Thymus (tissue), 11 donors: ENCODE measurements around the gene FAM120B. TPM values are rescaled to one million over a fixed set of nuclear protein-coding genes. Genes with fewer than 3 reads are reported as not detected.
"Not testable (repeated sequence)": the region's sequence is repeated elsewhere in the genome, so short reads cannot be mapped to it uniquely, and the experiment has no call there.

Experiments
- DNase-seq, 9 donors: peaks; one replicate each; pipeline ENCODE4 v3.0.0-alpha.2; 2013; ENCODE audit warnings: low spot score in 9 of 9, low read depth in 6 of 9, missing footprints in 1 of 9
- H3K27ac ChIP-seq, 2 donors: one replicate each; pipeline ENCODE4 v1.5.1; 2013; ENCODE audit warnings: control low read depth in 1 of 2, low read depth in 1 of 2, low read length in 1 of 2, mild to moderate bottlenecking in 1 of 2, moderate library complexity in 1 of 2
- H3K27me3 ChIP-seq, 2 donors: one replicate each; pipeline ENCODE4 v1.5.1; 2013; ENCODE audit warnings: low read length in 1 of 2; ENCODE audit not compliant: control insufficient read depth in 2 of 2, insufficient read depth in 1 of 2
- H3K36me3 ChIP-seq, 2 donors: one replicate each; pipeline ENCODE4 v1.5.1; 2013; ENCODE audit warnings: low read length in 1 of 2, mild to moderate bottlenecking in 1 of 2, moderate library complexity in 1 of 2; ENCODE audit not compliant: control insufficient read depth in 2 of 2, insufficient read depth in 2 of 2
- H3K4me1 ChIP-seq, 2 donors: one replicate each; pipeline ENCODE4 v1.5.1; 2013; ENCODE audit warnings: low read length in 2 of 2; ENCODE audit not compliant: control insufficient read depth in 2 of 2, insufficient read depth in 2 of 2
- H3K4me3 ChIP-seq, 2 donors: one replicate each; pipeline ENCODE4 v1.5.1; 2013; ENCODE audit warnings: low read length in 2 of 2, control low read depth in 1 of 2, mild to moderate bottlenecking in 1 of 2
- H3K9me3 ChIP-seq, 2 donors: one replicate each; pipeline ENCODE4 v1.5.1; 2013; ENCODE audit warnings: low read length in 1 of 2, mild to moderate bottlenecking in 1 of 2; ENCODE audit not compliant: control insufficient read depth in 2 of 2, insufficient read depth in 1 of 2
- WGBS: extraction: QIAGEN DNeasy Blood & Tissue Kit; methylation state at CpG from one replicate; pipeline ENCODE4 v1.1.7; 2013; 5-methylcytosine and 5-hydroxymethylcytosine counted together
- polyA plus RNA-seq: library from polyadenylated mRNA; stranded (reverse); fragments of 200-250 nt; gene quantifications from one replicate; pipeline ENCODE4 v1.2.3, GENCODE V29; 2013
- total RNA-seq: library from RNA; stranded (reverse); fragments of 120-200 nt; gene quantifications from one replicate; pipeline ENCODE4 v1.2.4, GENCODE V29; 2013
- donor health status: healthy.

The FAM120B gene
- total and polyA plus RNA-seq, 2 donors: 12.1 to 13.6 TPM

DNA sequence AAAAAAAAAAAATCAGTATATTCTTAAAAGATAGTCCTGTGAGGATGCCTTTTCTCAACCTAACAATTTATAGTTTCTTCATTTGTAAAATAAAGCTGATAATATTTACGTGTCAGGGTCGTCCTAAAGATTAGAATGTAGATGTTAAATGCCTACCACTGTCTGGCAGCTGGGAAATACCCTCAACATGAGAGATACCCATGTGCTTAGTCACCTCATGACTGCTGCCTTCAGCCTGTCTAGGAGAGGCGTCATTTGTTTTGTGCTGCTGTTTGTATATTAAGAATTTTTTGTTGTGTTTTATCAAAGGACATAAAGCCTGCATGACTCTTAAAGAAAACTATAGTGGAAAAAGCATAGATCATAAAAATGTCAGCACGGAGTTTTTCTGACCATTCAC lies 9.5 kb downstream of the FAM120B start:
- Histone ChIP-seq H3K9me3 (no peaks in the 10 kb centered on the region), H3K27ac (no peak overlapping the region), H3K36me3 (peaks cover 12 to 29% of the 10 kb centered on the region in 2 donors), H3K4me1 (no peaks in the 10 kb centered on the region), H3K4me3 (no peak overlapping the region), H3K27me3 (no peaks in the 10 kb centered on the region)
- 97% methylated on average over 4 of the region's 4 CpGs for WGBS
- DNase-seq: no peak

DNA sequence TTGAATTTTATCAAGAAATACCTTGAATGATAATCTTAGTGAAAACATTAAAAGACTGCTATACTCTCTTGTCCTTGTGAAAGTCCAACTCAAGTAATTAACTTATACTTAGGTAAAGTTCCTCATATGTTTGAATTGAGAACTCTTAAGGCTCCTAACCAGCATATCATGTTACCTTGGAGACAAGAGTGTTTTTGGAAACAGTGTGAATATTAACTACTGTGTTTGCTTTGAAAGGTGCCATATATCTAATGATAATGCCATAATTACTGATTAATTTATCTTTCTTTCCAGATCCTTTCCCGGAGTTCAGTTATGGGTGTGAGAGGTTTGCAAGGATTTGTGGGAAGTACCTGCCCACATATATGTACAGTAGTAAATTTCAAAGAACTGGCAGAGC lies 10.5 kb downstream of the FAM120B start:
- no peaks in the 10 kb centered on the region for H3K9me3 ChIP-seq
- H3K36me3 ChIP-seq: peaks cover 12 to 29% of the 10 kb centered on the region in 2 donors
- DNase-seq: no peak
- H3K4me1 ChIP-seq: no peaks in the 10 kb centered on the region
- WGBS: 96% methylated on average over 1 of the region's 1 CpG
- no peak overlapping the region for H3K27ac ChIP-seq
- H3K4me3 ChIP-seq: no peak overlapping the region
- H3K27me3 ChIP-seq: no peaks in the 10 kb centered on the region

DNA sequence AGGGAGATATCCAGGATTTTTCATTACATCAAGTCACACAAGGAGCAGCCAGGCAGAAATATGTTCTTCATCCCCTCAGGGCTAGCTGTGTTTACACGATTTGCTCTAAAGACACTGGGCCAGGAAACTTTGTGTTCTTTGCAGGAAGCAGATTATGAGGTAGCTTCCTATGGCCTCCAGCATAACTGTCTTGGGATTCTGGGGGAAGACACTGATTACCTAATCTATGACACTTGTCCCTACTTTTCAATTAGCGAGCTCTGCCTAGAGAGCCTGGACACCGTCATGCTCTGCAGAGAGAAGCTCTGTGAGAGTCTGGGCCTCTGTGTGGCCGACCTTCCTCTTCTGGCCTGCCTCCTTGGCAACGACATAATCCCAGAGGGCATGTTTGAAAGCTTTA lies 11.2 kb downstream of the FAM120B start:
- 87% methylated on average over 5 of the region's 5 CpGs for WGBS
- no peak overlapping the region for H3K27ac ChIP-seq
- no peak for DNase-seq

DNA sequence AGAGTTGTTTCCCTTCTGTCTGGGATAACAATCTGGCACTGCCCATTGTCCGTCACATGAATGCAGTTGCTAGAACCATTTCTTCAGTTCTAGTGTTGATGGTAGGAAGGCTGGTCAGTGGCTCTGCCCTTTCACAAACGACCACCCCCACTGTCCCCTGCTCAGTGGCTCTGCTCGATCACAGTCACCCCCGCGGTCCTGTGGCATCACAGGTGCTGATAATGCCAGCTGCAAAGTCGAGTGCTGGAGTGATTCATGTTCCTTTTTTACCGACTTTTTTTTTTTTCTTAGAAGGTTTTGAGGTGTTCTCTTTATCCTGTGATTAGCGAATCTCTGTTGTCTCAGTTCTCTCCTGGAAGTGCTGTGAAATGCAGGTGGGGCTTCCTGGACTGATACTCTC lies 22.8 kb downstream of the FAM120B start:
- H3K27me3 ChIP-seq: no peaks in the 10 kb centered on the region
- DNase-seq: no peak
- 87% methylated on average over 8 of the region's 8 CpGs for WGBS
- H3K4me1 ChIP-seq: no peaks in the 10 kb centered on the region
- no peak overlapping the region for H3K4me3 ChIP-seq
- no peak overlapping the region for H3K27ac ChIP-seq
- H3K36me3 ChIP-seq: peaks cover 42 to 55% of the 10 kb centered on the region in 2 donors
- H3K9me3 ChIP-seq: no peaks in the 10 kb centered on the region

More for the DNA sequence above, 11.2 kb downstream of the FAM120B start:
- no peak overlapping the region for H3K4me3 ChIP-seq
- H3K9me3 ChIP-seq: no peaks in the 10 kb centered on the region
- H3K4me1 ChIP-seq: no peaks in the 10 kb centered on the region
- H3K36me3 ChIP-seq: peaks cover 12 to 30% of the 10 kb centered on the region in 2 donors
- H3K27me3 ChIP-seq: no peaks in the 10 kb centered on the region

DNA sequence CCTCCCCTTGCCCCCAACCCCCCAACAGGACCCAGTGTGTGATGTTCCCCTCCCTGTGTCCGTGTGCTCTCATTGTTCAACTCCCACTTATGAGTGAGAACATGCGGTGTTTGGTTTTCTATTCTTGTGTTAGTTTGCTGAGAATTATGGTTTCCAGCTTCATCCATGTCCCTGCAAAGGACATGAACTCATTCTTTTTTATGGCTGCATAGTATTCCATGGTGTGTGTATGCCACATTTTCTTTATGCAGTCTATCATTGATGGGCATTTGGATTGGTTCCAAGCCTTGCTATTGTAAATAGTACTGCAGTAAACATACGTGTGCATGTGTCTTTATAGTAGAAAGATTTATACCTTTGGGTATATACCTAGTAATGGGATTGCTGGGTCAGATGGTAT lies 28.6 kb downstream of the FAM120B start:
- not testable (repeated sequence) for H3K27me3 ChIP-seq, H3K4me1 ChIP-seq, H3K9me3 ChIP-seq, DNase-seq, H3K4me3 ChIP-seq, H3K27ac ChIP-seq
- H3K36me3 ChIP-seq: peaks cover 20 to 25% of the 10 kb centered on the region in 2 donors
- WGBS: 95% methylated on average over 3 of the region's 3 CpGs

DNA sequence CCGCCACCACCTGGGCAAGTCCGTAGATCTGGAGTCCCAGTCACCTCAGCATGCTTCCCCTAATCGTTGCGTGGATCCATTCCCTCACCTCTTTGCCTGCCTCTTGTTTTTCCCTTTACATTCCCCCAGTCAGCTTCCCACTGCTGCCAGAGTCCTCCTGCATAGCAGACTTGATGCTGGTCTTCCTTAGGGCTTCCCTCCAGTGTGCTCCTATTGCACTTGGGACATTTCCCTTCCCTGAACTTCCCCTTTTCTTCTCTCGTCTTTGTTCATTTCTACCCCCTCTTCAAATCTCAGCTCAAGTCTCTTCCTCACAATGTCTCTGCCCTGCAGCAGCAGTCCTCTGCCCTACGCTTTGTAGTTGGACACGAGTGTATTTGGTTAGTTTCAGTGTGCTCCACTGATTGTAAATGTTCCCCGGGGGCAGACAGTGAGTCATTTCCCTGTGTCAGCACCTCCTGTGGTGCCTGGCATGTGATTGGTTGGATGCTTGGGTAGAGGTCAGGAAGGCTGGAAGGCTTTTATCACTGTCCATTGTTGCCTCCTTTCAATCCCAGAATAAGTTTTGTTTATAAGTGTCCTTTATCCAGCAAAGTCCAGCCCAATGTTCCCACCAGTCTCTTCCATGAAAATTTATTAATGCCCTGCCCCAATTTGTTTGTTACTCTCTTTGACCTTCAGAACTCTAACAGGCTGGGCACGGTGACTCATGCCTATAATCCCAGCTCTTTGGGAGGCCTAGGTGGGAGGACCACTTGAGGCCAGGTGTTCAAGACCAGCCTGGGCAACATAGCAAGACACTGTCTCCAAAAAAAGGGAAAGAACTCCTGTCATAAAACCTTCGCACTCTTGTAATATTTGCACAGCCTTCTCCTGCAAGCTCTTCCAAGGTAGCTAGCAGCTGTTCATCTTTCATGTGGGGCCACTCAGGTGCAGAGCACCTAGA lies 38.3 kb downstream of the FAM120B start:
- H3K27me3 ChIP-seq: no peaks in the 10 kb centered on the region
- H3K9me3 ChIP-seq: peaks cover 0 to 3% of the 10 kb centered on the region in 2 donors
- 90% methylated on average over 10 of the region's 10 CpGs for WGBS
- H3K4me1 ChIP-seq: no peaks in the 10 kb centered on the region
- DNase-seq: no peak
- H3K4me3 ChIP-seq: no peak overlapping the region
- H3K36me3 ChIP-seq: peaks cover 26 to 28% of the 10 kb centered on the region in 2 donors
- no peak overlapping the region for H3K27ac ChIP-seq

DNA sequence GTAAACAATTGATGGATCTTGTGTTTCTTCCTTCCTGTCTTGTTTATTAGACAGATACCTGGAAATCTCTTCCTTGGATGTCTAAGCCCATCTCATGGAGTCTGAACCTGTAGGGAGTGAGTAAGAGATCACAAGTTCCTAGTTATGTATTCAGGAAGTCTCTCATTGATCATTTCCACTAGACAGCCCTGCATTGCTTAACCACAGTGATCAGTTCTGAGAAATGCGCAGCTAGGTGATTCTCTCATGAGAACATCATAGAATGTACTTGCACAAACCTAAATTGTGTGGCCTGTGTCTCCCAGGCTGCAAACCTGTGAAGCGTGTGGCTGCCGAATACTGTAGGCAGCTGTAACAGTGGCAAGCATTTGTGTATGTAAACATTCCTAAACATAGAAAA lies 39.1 kb downstream of the FAM120B start:
- peaks cover 1 to 10% of the 10 kb centered on the region in 2 donors for H3K9me3 ChIP-seq
- no peaks in the 10 kb centered on the region for H3K27me3 ChIP-seq
- WGBS: 93% methylated on average over 3 of the region's 3 CpGs
- H3K4me3 ChIP-seq: no peak overlapping the region
- no peaks in the 10 kb centered on the region for H3K4me1 ChIP-seq
- H3K27ac ChIP-seq: no peak overlapping the region
- peaks cover 33 to 35% of the 10 kb centered on the region in 2 donors for H3K36me3 ChIP-seq
- DNase-seq: no peak

DNA sequence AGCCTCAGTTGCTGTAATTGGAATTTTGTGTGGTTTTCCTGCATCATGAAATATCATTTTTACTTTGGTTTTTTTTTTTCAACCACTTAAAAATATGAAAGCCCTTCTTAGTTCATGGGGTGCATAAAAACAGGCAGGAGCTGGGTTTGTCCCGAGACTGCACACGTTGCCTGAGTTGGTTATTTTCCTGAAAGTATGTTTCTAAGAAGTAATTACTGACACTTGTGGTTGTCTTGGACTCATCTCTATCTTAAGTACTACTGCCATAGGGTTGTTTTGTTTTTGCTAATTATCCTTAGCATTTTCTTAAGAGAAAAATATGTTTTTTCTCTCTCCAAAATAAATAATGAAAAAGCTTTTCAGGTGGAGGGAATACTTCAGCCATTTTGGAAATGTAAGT lies 40.1 kb downstream of the FAM120B start:
- no peak for DNase-seq
- no peaks in the 10 kb centered on the region for H3K4me1 ChIP-seq
- H3K27me3 ChIP-seq: no peaks in the 10 kb centered on the region
- no peak overlapping the region for H3K27ac ChIP-seq
- peaks cover 31 to 38% of the 10 kb centered on the region in 2 donors for H3K36me3 ChIP-seq
- peaks cover 1 to 12% of the 10 kb centered on the region in 2 donors for H3K9me3 ChIP-seq
- H3K4me3 ChIP-seq: no peak overlapping the region
- WGBS: 94% methylated on average over 2 of the region's 2 CpGs

DNA sequence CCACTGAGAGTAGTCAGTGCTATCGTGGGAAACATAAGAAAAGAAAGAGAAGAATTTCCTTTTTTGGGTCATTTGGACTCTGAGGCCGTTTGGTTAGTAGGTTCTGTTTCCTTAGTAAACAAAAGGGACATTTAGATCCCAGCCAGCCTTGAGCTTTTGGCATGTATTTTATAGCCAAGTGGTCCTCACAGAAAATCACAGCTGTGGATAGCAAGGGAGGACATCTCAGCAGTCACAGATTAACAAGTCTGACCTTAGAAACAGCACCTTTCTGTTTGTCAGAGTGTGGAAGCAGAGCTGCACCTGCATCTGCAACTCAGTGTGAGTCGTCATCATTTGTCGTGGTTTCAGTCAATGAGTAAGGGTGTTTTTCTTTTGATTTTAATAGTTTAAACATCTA lies 40.5 kb downstream of the FAM120B start:
- no peak for DNase-seq
- WGBS: 58% methylated on average over 4 of the region's 4 CpGs
- no peaks in the 10 kb centered on the region for H3K4me1 ChIP-seq
- H3K27me3 ChIP-seq: no peaks in the 10 kb centered on the region
- peaks cover 1 to 12% of the 10 kb centered on the region in 2 donors for H3K9me3 ChIP-seq
- no peak overlapping the region for H3K4me3 ChIP-seq
- peaks cover 31 to 38% of the 10 kb centered on the region in 2 donors for H3K36me3 ChIP-seq
- no peak overlapping the region for H3K27ac ChIP-seq
